ENCODE data around the gene FSTL4.

GRCh38 chr5:133642153-133642722 lies 29.9 kb upstream of the FSTL4 start:
- TF ChIP-seq CTCF (IDR thresholded peaks at IDR 0.05) (no peak), POLR2A (IDR thresholded peaks at IDR 0.05) (no peak)

All from body of pancreas (tissue), 4 donors.